DOHH2 (cell line): ENCODE data around the gene MYO1B.

Experiments used
- H3F3A ChIP-seq: fragments of 200-600 bp; sonication (generic), shearing (Covaris generic); 2 replicates; pipeline ENCODE4 v1.6.0; 2016; ENCODE audit warnings: antibody characterized with exemption, mild to moderate bottlenecking; ENCODE audit not compliant: control insufficient read depth, insufficient read depth
- H3K27ac ChIP-seq: fragments of 200-600 bp; sonication (generic); 2 replicates; pipeline ENCODE4 v1.5.1; 2014; ENCODE audit warnings: low read depth, mild to moderate bottlenecking, low read length, moderate library complexity
- H3K27me3 ChIP-seq: fragments of 200-600 bp; sonication (generic); 2 replicates; pipeline ENCODE4 v1.6.1; 2014; ENCODE audit warnings: mild to moderate bottlenecking, low read length, mixed read lengths; ENCODE audit not compliant: control insufficient read depth
- H3K36me3 ChIP-seq: fragments of 200-600 bp; sonication (generic); 2 replicates; pipeline ENCODE4 v1.6.1; 2014; ENCODE audit warnings: mild to moderate bottlenecking, low read length, moderate library complexity, mixed read lengths; ENCODE audit not compliant: control insufficient read depth
- H3K4me1 ChIP-seq: fragments of 200-600 bp; sonication (generic); 2 replicates; pipeline ENCODE4 v1.6.1; 2014; ENCODE audit warnings: mild to moderate bottlenecking, low read length, mixed read lengths; ENCODE audit not compliant: control insufficient read depth
- H3K4me2 ChIP-seq: fragments of 200-600 bp; sonication (generic); 2 replicates; pipeline ENCODE4 v1.6.0; 2014; ENCODE audit warnings: mild to moderate bottlenecking, low read length, moderate library complexity
- H3K4me3 ChIP-seq: fragments of 200-600 bp; sonication (generic); 2 replicates; pipeline ENCODE4 v1.5.1; 2014; ENCODE audit warnings: mild to moderate bottlenecking, low read length, mixed read lengths
- H3K79me2 ChIP-seq: fragments of 200-600 bp; sonication (generic); 2 replicates; pipeline ENCODE4 v1.6.1; 2014; ENCODE audit warnings: mild to moderate bottlenecking, low read length, mixed read lengths; ENCODE audit not compliant: control insufficient read depth
- H3K9me2 ChIP-seq: fragments of 200-600 bp; sonication (generic); replicated peaks from 2 replicates; pipeline ENCODE4 v1.6.1; 2014; ENCODE audit warnings: mild to moderate bottlenecking, low read length, mixed read lengths; ENCODE audit not compliant: control insufficient read depth
- H3K9me3 ChIP-seq: fragments of 200-600 bp; sonication (generic); 2 replicates; pipeline ENCODE4 v1.6.1; 2014; ENCODE audit warnings: antibody characterized with exemption, low read length, mixed read lengths; ENCODE audit not compliant: control insufficient read depth, insufficient read depth
- H4K20me1 ChIP-seq: fragments of 200-600 bp; sonication (generic); 2 replicates; pipeline ENCODE4 v1.6.0; 2014; ENCODE audit warnings: low read depth, mild to moderate bottlenecking, antibody characterized with exemption, low read length, moderate library complexity; ENCODE audit not compliant: control insufficient read depth, insufficient read depth
- CTCF ChIP-seq: fragments of 200-600 bp; sonication (generic); IDR thresholded peaks from one replicate; pipeline ENCODE4 v1.5.1; 2014; ENCODE audit warnings: antibody characterized with exemption, mild to moderate bottlenecking, low read depth, low read length; ENCODE audit not compliant: poor library complexity, severe bottlenecking
- EZH2phosphoT487 ChIP-seq: fragments of 200-600 bp; sonication (generic); IDR thresholded peaks from 2 replicates; pipeline ENCODE4 v1.6.1; 2017; ENCODE audit warnings: borderline replicate concordance, mild to moderate bottlenecking, antibody characterized with exemption, low read length, moderate library complexity, mixed read lengths

Gene MYO1B

DNA sequence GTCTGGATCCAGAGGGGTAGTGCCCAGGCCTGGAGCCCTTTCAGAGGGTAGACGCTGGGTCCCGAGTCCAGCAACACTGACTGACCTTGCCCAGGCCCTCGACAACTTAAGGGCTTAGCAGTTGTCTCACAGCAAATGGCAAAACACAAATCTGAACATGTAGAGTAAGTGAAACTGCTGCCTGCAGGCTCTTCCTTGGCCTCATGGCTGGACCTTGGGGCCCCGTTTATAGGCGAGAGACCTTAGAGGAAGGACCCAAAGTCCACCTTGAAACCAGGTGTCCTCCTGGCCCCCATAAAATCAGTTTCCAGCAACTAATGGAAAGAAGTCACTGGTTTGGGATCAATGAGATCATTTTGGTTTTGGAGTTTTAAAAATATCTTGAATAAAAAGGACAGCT lies 154.4 kb downstream of the MYO1B start:
- Histone ChIP-seq H3K4me2 (no peak overlapping the region), H3K36me3 (no peaks in the 10 kb centered on the region), H3K9me3 (no peaks in the 10 kb centered on the region), H3F3A (no peaks in the 10 kb centered on the region), H3K4me1 (no peaks in the 10 kb centered on the region), H3K9me2 (no peaks in the 10 kb centered on the region), H3K4me3 (no peak overlapping the region), H4K20me1 (no peaks in the 10 kb centered on the region), H3K27ac (no peak overlapping the region), H3K79me2 (no peaks in the 10 kb centered on the region), H3K27me3 (no peaks in the 10 kb centered on the region)
- TF ChIP-seq EZH2phosphoT487 (no peak), CTCF (no peak)

DNA sequence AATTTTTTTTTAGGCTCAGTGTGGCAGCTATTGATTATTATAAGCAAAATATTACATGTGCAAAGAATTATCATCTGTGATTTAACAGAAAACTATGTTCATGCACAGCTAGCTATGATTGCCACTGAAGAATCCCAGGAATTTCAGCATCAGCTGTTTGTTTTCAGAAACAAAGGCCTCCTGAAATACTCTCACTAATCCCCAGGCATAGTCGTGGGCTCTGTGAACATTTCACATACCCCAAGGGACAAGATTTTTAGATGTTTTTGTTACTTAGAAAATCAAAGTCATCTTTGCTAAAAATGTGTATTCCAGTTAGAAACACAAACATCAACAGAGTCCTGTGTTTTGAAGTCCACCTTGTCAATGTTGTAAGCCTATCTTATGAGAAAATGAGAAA lies 156.1 kb downstream of the MYO1B start:
- Histone ChIP-seq H3K9me3 (no peaks in the 10 kb centered on the region), H3K4me3 (no peak overlapping the region), H3K9me2 (no peaks in the 10 kb centered on the region), H3K36me3 (no peaks in the 10 kb centered on the region), H4K20me1 (no peaks in the 10 kb centered on the region), H3F3A (no peaks in the 10 kb centered on the region), H3K79me2 (no peaks in the 10 kb centered on the region), H3K27me3 (no peaks in the 10 kb centered on the region), H3K27ac (no peak overlapping the region), H3K4me2 (no peak overlapping the region), H3K4me1 (no peaks in the 10 kb centered on the region)
- no peak for TF ChIP-seq CTCF

DNA sequence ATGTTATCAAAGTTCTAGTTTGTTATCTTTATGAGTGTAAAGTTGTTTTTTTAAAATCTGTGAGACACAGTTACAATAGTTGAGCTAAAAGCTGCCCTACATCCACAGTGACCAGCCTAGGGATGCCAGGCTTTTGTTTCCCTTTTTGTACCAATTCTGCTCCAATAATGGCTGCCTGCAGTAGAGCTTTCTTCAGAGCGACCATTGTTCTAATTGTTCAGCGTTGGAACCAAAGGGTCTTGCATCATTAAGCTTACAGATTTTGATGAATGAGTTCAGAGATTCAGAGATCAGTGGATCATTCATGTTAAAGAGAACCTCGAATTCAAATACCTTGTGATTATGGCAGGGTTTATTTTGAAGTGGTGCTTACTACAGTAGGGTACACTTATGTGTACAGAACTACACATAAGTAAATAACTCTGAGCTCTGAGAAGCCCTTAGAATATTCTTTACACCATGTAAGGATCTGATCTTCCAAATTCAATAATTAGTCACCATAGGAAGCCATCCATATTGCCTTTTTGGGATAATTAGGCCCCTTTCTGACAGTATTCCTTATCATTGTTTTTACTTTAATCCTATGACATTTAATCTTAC lies 157.9 kb downstream of the MYO1B start:
- Histone ChIP-seq H3K4me3 (no peak overlapping the region), H3K9me3 (no peaks in the 10 kb centered on the region), H3K27me3 (no peaks in the 10 kb centered on the region), H3K4me1 (no peaks in the 10 kb centered on the region), H3K79me2 (no peaks in the 10 kb centered on the region), H3K36me3 (no peaks in the 10 kb centered on the region), H3K4me2 (no peak overlapping the region), H4K20me1 (no peaks in the 10 kb centered on the region), H3K27ac (no peak overlapping the region), H3F3A (no peaks in the 10 kb centered on the region), H3K9me2 (no peaks in the 10 kb centered on the region)
- no peak for TF ChIP-seq CTCF

- Histone ChIP-seq H3K4me3 (no peak overlapping the region), H3K9me3 (no peaks in the 10 kb centered on the region), H3K9me2 (no peaks in the 10 kb centered on the region), H3K27ac (no peak overlapping the region), H3K79me2 (no peaks in the 10 kb centered on the region), H3K27me3 (no peaks in the 10 kb centered on the region), H4K20me1 (no peaks in the 10 kb centered on the region), H3F3A (no peaks in the 10 kb centered on the region), H3K36me3 (no peaks in the 10 kb centered on the region), H3K4me2 (no peak overlapping the region), H3K4me1 (no peaks in the 10 kb centered on the region)
- TF ChIP-seq EZH2phosphoT487 (no peak), CTCF (no peak)
These were observed 159.4 kb downstream of the MYO1B start for GRCh38 chr2:191404568-191404991.
